IMR-90 (cell line): ENCODE results near the gene GABRB3. TPM values are rescaled to one million over a fixed set of nuclear protein-coding genes. Genes with fewer than 3 reads are reported as not detected.
A peak's percentile ranks its signal among the peaks of the same experiment; 100 is the strongest.

ENCODE experiments used
- ATAC-seq: fragments of 200-7000 bp; cut with Tn5 transposase; 2 replicates; pipeline ENCODE4 v1.9.1; 2020; ENCODE audit warnings: low read depth, mild to moderate bottlenecking, moderate library complexity
- BruUV-seq: library from RNA; stranded (reverse); fragments of 400-500 nt; replicated peaks from 2 replicates; lab custom pipeline; 2021; lab: Mats Ljungman, UMichigan
- CTCF ChIA-PET: fragments of 300-600 bp; formaldehyde crosslinking; extraction: SDS; loops from one replicate; lab custom pipeline; 2021; ENCODE audit warnings: antibody characterized with exemption; lab: Yijun Ruan, JAX
- POLR2A ChIA-PET: fragments of 300-600 bp; sonication (Branson Sonifier 250); formaldehyde crosslinking; loops from one replicate; lab custom pipeline; 2022; ENCODE audit warnings: antibody characterized with exemption; ENCODE audit not compliant: unreplicated experiment; lab: Charles Lee
- DNase-seq: peaks from one replicate; pipeline ENCODE4 v3.0.0; 2013
- H2AFZ ChIP-seq: replicated peaks from 2 replicates; pipeline ENCODE3; 2013; ENCODE audit warnings: low read length, mild to moderate bottlenecking; ENCODE audit not compliant: poor library complexity
- H2AK5ac ChIP-seq: 2 replicates; pipeline ENCODE4 v1.6.1; 2013; ENCODE audit warnings: low read depth, low read length, inconsistent platforms
- H2AK9ac ChIP-seq: replicated peaks from 2 replicates; pipeline ENCODE3; 2013; ENCODE audit warnings: mild to moderate bottlenecking, low read depth, low read length, moderate library complexity; ENCODE audit not compliant: poor library complexity
- H2BK120ac ChIP-seq: 2 replicates; pipeline ENCODE4 v1.6.1; 2013; ENCODE audit warnings: low read depth, low read length, inconsistent platforms
- H2BK15ac ChIP-seq: 3 replicates; pipeline ENCODE4 v1.6.1; 2013; ENCODE audit warnings: low read depth, low read length, inconsistent platforms
- H2BK20ac ChIP-seq: 2 replicates; pipeline ENCODE4 v1.6.1; 2013; ENCODE audit warnings: low read depth, mild to moderate bottlenecking, inconsistent platforms, low read length, moderate library complexity
- H2BK5ac ChIP-seq: 2 replicates; pipeline ENCODE4 v1.6.1; 2013; ENCODE audit warnings: mild to moderate bottlenecking, low read depth, low read length, inconsistent platforms; ENCODE audit not compliant: poor library complexity, severe bottlenecking
- H3K14ac ChIP-seq: replicated peaks from 2 replicates; pipeline ENCODE4 v1.6.1; 2013; ENCODE audit warnings: low read depth, low read length, inconsistent platforms
- H3K18ac ChIP-seq: 2 replicates; pipeline ENCODE4 v1.6.1; 2013; ENCODE audit warnings: low read depth, low read length, control low read depth
- H3K23ac ChIP-seq: 2 replicates; pipeline ENCODE4 v1.6.1; 2013; ENCODE audit warnings: low read depth, low read length, inconsistent platforms
- H3K27ac ChIP-seq: 2 replicates; pipeline ENCODE4 v1.5.1; 2013; ENCODE audit warnings: mild to moderate bottlenecking, control low read depth, low read length; ENCODE audit not compliant: insufficient read depth
- H3K27me3 ChIP-seq: 2 replicates; pipeline ENCODE4 v1.6.1; 2013; ENCODE audit warnings: low read length; ENCODE audit not compliant: control insufficient read depth, insufficient read depth
- H3K36me3 ChIP-seq: 2 replicates; pipeline ENCODE4 v1.6.1; 2013; ENCODE audit warnings: low read length, mixed read lengths; ENCODE audit not compliant: control insufficient read depth, insufficient read depth
- H3K4ac ChIP-seq: 2 replicates; pipeline ENCODE4 v1.6.1; 2013; ENCODE audit warnings: low read depth, low read length, inconsistent platforms
- H3K4me1 ChIP-seq: 2 replicates; pipeline ENCODE4 v1.6.1; 2013; ENCODE audit warnings: low read length, mixed read lengths; ENCODE audit not compliant: control insufficient read depth, insufficient read depth
- H3K4me2 ChIP-seq: 2 replicates; pipeline ENCODE4 v1.6.1; 2013; ENCODE audit warnings: low read depth, mild to moderate bottlenecking, control low read depth, low read length, moderate library complexity
- H3K4me3 ChIP-seq: 2 replicates; pipeline ENCODE4 v1.5.1; 2013; ENCODE audit warnings: low read depth, mild to moderate bottlenecking, control low read depth, low read length, moderate library complexity; ENCODE audit not compliant: insufficient read depth
- H3K56ac ChIP-seq: 2 replicates; pipeline ENCODE4 v1.6.1; 2013; ENCODE audit warnings: low read length, inconsistent platforms; ENCODE audit not compliant: insufficient read depth; ENCODE audit errors: extremely low read depth
- H3K79me1 ChIP-seq, 2 experiments: 2 replicates each; pipeline ENCODE4 v1.6.1; 2013; ENCODE audit warnings: low read length in 2 of 2, inconsistent platforms in 1 of 2, low read depth in 1 of 2
- H3K9ac ChIP-seq: 2 replicates; pipeline ENCODE4 v1.6.1; 2013; ENCODE audit warnings: low read depth, low read length, control low read depth
- H3K9me1 ChIP-seq: 2 replicates; pipeline ENCODE4 v1.6.1; 2013; ENCODE audit warnings: low read length, inconsistent platforms; ENCODE audit not compliant: insufficient read depth
- H3K9me3 ChIP-seq: 2 replicates; pipeline ENCODE4 v1.6.1; 2013; ENCODE audit warnings: low read length; ENCODE audit not compliant: control insufficient read depth, insufficient read depth
- H4K20me1 ChIP-seq: 2 replicates; pipeline ENCODE4 v1.6.1; 2013; ENCODE audit warnings: low read length, inconsistent platforms; ENCODE audit not compliant: insufficient read depth
- H4K5ac ChIP-seq: 2 replicates; pipeline ENCODE4 v1.6.1; 2013; ENCODE audit warnings: mild to moderate bottlenecking, low read depth, low read length, control low read depth
- H4K8ac ChIP-seq, 2 experiments: 2 replicates each; pipeline ENCODE4 v1.6.1; 2013; ENCODE audit warnings: low read depth in 2 of 2, low read length in 2 of 2, control low read depth in 1 of 2, inconsistent platforms in 1 of 2
- H4K91ac ChIP-seq: 2 replicates; pipeline ENCODE4 v1.6.1; 2013; ENCODE audit warnings: low read depth, low read length, inconsistent platforms; ENCODE audit not compliant: insufficient read depth
- FOS ChIP-seq: fragments of 150-350 bp; IDR thresholded peaks from 2 replicates; pipeline ENCODE4 v1.6.1; 2016; ENCODE audit warnings: low read depth, low read length
- MAFK ChIP-seq: IDR thresholded peaks from 2 replicates; pipeline ENCODE4 v1.6.1; 2012; ENCODE audit warnings: low read depth, low read length, improper control_type of control experiment
- MXI1 ChIP-seq: IDR thresholded peaks from 2 replicates; pipeline ENCODE4 v1.6.1; 2012; ENCODE audit warnings: low read depth, mild to moderate bottlenecking, low read length, moderate library complexity, borderline replicate concordance
- RAD21 ChIP-seq: IDR thresholded peaks from 2 replicates; pipeline ENCODE4 v1.6.1; 2012; ENCODE audit warnings: low read length, improper control_type of control experiment
- RCOR1 ChIP-seq: IDR thresholded peaks from 2 replicates; pipeline ENCODE4 v1.6.1; 2012; ENCODE audit warnings: mild to moderate bottlenecking, low read length, improper control_type of control experiment; ENCODE audit not compliant: insufficient replicate concordance
- RFX5 ChIP-seq: IDR thresholded peaks from 2 replicates; pipeline ENCODE4 v1.8.0; 2012; ENCODE audit warnings: low read depth, mild to moderate bottlenecking, low read length, moderate library complexity
- WGBS, 2 experiments: methylation state at CpG; one replicate each; pipeline versions ENCODE4 v1.1.5 to v1.1.7; 2013; ENCODE audit warnings: missing lambda C conversion rate in 2 of 2; ENCODE audit not compliant: insufficient read length in 1 of 2; ENCODE audit errors: extremely low coverage in 2 of 2; 5-methylcytosine and 5-hydroxymethylcytosine counted together
- dilution Hi-C: fragments of 300-500 bp; cut with HindIII; formaldehyde crosslinking; loops from one replicate; pipeline ENCODE4 v1.14.3; 2018; ENCODE audit warnings: low sequenced_read_pairs; ENCODE audit not compliant: unreplicated experiment
- in situ Hi-C: fragments of 300-500 bp; cut with MboI; formaldehyde crosslinking; loops from 3 replicates; pipeline ENCODE4 v1.14.3; 2019; ENCODE audit warnings: low sequenced_read_pairs, inconsistent platforms, mixed read lengths
- intact Hi-C: fragments of 100-400 bp; cut with micrococcal nuclease; formaldehyde crosslinking; loops from 2 replicates; pipeline ENCODE4 v1.10.0; 2022
- polyA plus RNA-seq, 3 experiments: library from polyadenylated mRNA; depleted of rRNA; stranded (reverse); fragments of >200 nt; gene quantifications; 2 replicates each; pipeline ENCODE4 v1.2.3, GENCODE V29; 2012; ENCODE audit warnings: low replicate concordance in 1 of 3
- total RNA-seq: library from RNA; depleted of rRNA; stranded (reverse); fragments of >200 nt; gene quantifications from 2 replicates; pipeline ENCODE4 v1.2.3, GENCODE V29; 2012
- TF ChIP-seq, protein P1 (sequence below): fragments of 150-350 bp; IDR thresholded peaks from 2 replicates; pipeline ENCODE4 v1.6.1; 2017; ENCODE audit warnings: mild to moderate bottlenecking, antibody characterized with exemption, low read length, low read depth
- TF ChIP-seq, protein P2 (sequence below): fragments of 150-350 bp; IDR thresholded peaks from 2 replicates; pipeline ENCODE4 v1.6.1; 2016; ENCODE audit warnings: low read depth, mild to moderate bottlenecking, low read length, moderate library complexity, borderline replicate concordance
- TF ChIP-seq, protein P3 (sequence below): conservative IDR thresholded peaks from 2 replicates; pipeline ENCODE4 v1.5.1; 2012; ENCODE audit warnings: mild to moderate bottlenecking, low read depth, low read length, improper control_type of control experiment

Gene GABRB3
- total and polyA plus RNA-seq, 2 of the 4 experiments (the other 2 are of a cell fraction) = 0.36 to 0.54 TPM

DNA sequence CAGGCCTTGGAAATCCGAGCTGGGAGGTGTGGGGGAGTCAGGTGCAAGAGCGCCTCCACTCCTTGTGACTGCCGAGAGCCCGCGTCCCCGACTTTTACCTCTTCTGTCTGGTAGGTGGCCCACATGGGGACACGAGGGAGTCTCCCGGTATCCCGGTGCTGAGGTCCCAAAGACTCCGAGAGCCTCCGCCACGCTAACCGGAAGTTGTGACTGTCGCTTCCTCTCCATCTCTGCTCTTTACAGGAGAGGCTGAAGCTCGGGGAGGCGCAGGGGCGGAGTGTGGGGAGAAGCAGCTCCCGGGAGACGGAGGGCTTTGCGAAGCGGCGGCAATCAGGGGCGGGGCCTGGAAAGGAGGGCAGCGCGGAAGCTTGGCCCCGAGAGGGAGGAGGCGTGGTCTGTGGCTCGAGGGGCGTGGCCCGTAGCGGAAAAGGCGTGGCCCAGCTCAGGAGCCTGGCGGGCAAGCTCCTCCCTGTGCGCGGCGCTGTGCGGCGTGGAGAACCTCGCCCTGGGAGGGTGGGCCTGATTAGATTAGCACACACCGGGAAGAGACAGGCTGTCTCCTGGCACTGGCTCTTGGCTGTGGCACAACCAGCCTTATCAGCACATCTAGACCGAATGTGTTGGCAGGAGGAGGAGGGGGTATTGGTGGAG lies 143.9 kb downstream of the GABRB3 start:
- CTCF ChIA-PET = no interaction called here
- Histone ChIP-seq H3K23ac (no peak overlapping the region), H3K4me3 (peak overlapping the region; percentile 26; the same call in 1 of the 2 replicates), H2BK5ac (no peak overlapping the region), H3K4ac (no peak overlapping the region), H3K9ac (no peak overlapping the region), H3K56ac (no peak overlapping the region), H3K4me2 (no peak overlapping the region), H3K18ac (no peak overlapping the region), H2BK120ac (no peak overlapping the region), H2AK5ac (no peak overlapping the region), H3K27me3 (no peaks in the 10 kb centered on the region), H4K8ac (no peak overlapping the region), H3K9me1 (no peaks in the 10 kb centered on the region), H2BK15ac (no peak overlapping the region), H2BK20ac (no peak overlapping the region), H4K5ac (no peak overlapping the region), H4K20me1 (no peaks in the 10 kb centered on the region), H3K4me1 (no peaks in the 10 kb centered on the region), H3K27ac (no peak overlapping the region), H2AFZ (peak overlapping the region; percentile 24), H3K14ac (no peak overlapping the region), H3K79me1 (no peaks in the 10 kb centered on the region), H3K36me3 (no peaks in the 10 kb centered on the region), H3K9me3 (peaks cover 27% of the 10 kb centered on the region), H4K91ac (no peak overlapping the region), H2AK9ac (no peak overlapping the region)
- no peak for TF ChIP-seq RCOR1
- TF ChIP-seq MXI1 = no peak
- no peak for TF ChIP-seq MAFK
- TF ChIP-seq RAD21 = no peak
- TF ChIP-seq, protein P1, sequence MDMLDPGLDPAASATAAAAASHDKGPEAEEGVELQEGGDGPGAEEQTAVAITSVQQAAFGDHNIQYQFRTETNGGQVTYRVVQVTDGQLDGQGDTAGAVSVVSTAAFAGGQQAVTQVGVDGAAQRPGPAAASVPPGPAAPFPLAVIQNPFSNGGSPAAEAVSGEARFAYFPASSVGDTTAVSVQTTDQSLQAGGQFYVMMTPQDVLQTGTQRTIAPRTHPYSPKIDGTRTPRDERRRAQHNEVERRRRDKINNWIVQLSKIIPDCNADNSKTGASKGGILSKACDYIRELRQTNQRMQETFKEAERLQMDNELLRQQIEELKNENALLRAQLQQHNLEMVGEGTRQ = no peak
- TF ChIP-seq, protein P2, sequence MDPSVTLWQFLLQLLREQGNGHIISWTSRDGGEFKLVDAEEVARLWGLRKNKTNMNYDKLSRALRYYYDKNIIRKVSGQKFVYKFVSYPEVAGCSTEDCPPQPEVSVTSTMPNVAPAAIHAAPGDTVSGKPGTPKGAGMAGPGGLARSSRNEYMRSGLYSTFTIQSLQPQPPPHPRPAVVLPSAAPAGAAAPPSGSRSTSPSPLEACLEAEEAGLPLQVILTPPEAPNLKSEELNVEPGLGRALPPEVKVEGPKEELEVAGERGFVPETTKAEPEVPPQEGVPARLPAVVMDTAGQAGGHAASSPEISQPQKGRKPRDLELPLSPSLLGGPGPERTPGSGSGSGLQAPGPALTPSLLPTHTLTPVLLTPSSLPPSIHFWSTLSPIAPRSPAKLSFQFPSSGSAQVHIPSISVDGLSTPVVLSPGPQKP = no peak
- no peak for TF ChIP-seq FOS
- TF ChIP-seq RFX5 = no peak
- TF ChIP-seq, protein P3, sequence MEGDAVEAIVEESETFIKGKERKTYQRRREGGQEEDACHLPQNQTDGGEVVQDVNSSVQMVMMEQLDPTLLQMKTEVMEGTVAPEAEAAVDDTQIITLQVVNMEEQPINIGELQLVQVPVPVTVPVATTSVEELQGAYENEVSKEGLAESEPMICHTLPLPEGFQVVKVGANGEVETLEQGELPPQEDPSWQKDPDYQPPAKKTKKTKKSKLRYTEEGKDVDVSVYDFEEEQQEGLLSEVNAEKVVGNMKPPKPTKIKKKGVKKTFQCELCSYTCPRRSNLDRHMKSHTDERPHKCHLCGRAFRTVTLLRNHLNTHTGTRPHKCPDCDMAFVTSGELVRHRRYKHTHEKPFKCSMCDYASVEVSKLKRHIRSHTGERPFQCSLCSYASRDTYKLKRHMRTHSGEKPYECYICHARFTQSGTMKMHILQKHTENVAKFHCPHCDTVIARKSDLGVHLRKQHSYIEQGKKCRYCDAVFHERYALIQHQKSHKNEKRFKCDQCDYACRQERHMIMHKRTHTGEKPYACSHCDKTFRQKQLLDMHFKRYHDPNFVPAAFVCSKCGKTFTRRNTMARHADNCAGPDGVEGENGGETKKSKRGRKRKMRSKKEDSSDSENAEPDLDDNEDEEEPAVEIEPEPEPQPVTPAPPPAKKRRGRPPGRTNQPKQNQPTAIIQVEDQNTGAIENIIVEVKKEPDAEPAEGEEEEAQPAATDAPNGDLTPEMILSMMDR = no peak
- ATAC-seq = peak; percentile 54
- intact Hi-C loops = no loop called here
- POLR2A ChIA-PET = no interaction called here
- WGBS, 2 experiments = 72% methylated on average over 11 of the region's 41 CpGs; no CpG with 5 or more reads in 1 of the 2 experiments
- dilution Hi-C loops = no loop called here
- no TSS peak for BruUV-seq
- DNase-seq = peak; percentile 2
- in situ Hi-C loops = no loop called here
